GM12878 (cell line): ENCODE measurements around the gene MTRR. TPM values are rescaled to one million over a fixed set of nuclear protein-coding genes. Genes with fewer than 3 reads are reported as not detected.

Experiments
- ATAC-seq: fragments of 200-7000 bp; cut with Tn5 transposase; 3 replicates; pipeline ENCODE4 v1.9.1; 2020; ENCODE audit warnings: mild to moderate bottlenecking, moderate library complexity
- BruUV-seq: library from RNA; stranded (reverse); fragments of 400-500 nt; replicated peaks from 2 replicates; lab custom pipeline; 2021; lab: Mats Ljungman, UMichigan
- CTCF ChIA-PET: fragments of 300-600 bp; sonication (Branson Sonifier 250); formaldehyde crosslinking; extraction: SDS; loops from one replicate; lab custom pipeline; 2021; ENCODE audit warnings: inconsistent platforms; lab: Yijun Ruan, JAX
- POLR2A ChIA-PET: fragments of 350-600 bp; formaldehyde crosslinking; extraction: SDS; loops from one replicate; lab custom pipeline; 2021; ENCODE audit warnings: inconsistent platforms; lab: Charles Lee
- RAD21 ChIA-PET: fragments of 300-600 bp; sonication (Branson Sonifier 250); formaldehyde crosslinking; loops from one replicate; lab custom pipeline; 2023; ENCODE audit warnings: antibody characterized with exemption; ENCODE audit not compliant: unreplicated experiment; lab: Charles Lee
- SMC1A ChIA-PET: fragments of 300-600 bp; sonication (Branson Sonifier 250); formaldehyde crosslinking; loops from one replicate; lab custom pipeline; 2023; ENCODE audit not compliant: unreplicated experiment, uncharacterized antibody; lab: Charles Lee
- DNase-seq: peaks from one replicate; pipeline ENCODE4 v3.0.0-alpha.2; 2011; ENCODE audit warnings: low read depth, low spot score
- FAIRE-seq: peaks from 3 replicates; lab custom pipeline; 2011; peaks lifted over from hg19 to GRCh38; lab: Jason Lieb, UNC
- H2AFZ ChIP-seq: 2 replicates; pipeline ENCODE4 v1.6.0; 2011; ENCODE audit warnings: low read depth, low read length, control low read depth; ENCODE audit not compliant: control insufficient read depth
- H3K27ac ChIP-seq: 2 replicates; pipeline ENCODE4 v1.5.1; 2011; ENCODE audit warnings: control low read depth; ENCODE audit not compliant: control insufficient read depth, insufficient read depth
- H3K27me3 ChIP-seq, 2 experiments: replicated peaks in 1 of 2; 2 replicates each; pipeline versions ENCODE4 v1.6.0 to v1.6.1; 2011; ENCODE audit warnings: low read length in 1 of 2; ENCODE audit not compliant: control insufficient read depth in 2 of 2, insufficient read depth in 2 of 2
- H3K36me3 ChIP-seq, 2 experiments: 2 replicates each; pipeline ENCODE4 v1.5.1; 2011; ENCODE audit warnings: low read length in 1 of 2; ENCODE audit not compliant: control insufficient read depth in 2 of 2, insufficient read depth in 2 of 2
- H3K4me1 ChIP-seq: 2 replicates; pipeline ENCODE4 v1.6.1; 2011; ENCODE audit warnings: mild to moderate bottlenecking, low read length, moderate library complexity, mixed read lengths; ENCODE audit not compliant: control insufficient read depth, insufficient read depth
- H3K4me2 ChIP-seq: 2 replicates; pipeline ENCODE4 v1.6.0; 2011; ENCODE audit warnings: control low read depth; ENCODE audit not compliant: control insufficient read depth, insufficient read depth
- H3K4me3 ChIP-seq: fragments of 200-600 bp; sonication (generic); 2 replicates; pipeline ENCODE4 v1.5.1; 2016
- H3K79me2 ChIP-seq: 2 replicates; pipeline ENCODE4 v1.6.0; 2011; ENCODE audit warnings: low read length; ENCODE audit not compliant: control insufficient read depth, insufficient read depth
- H3K9ac ChIP-seq: 2 replicates; pipeline ENCODE4 v1.8.0; 2011; ENCODE audit warnings: low read length, control low read depth, mixed read lengths; ENCODE audit not compliant: control insufficient read depth, insufficient read depth
- H3K9me3 ChIP-seq: replicated peaks from 3 replicates; pipeline ENCODE4 v1.5.1; 2011; ENCODE audit warnings: mild to moderate bottlenecking, low read length; ENCODE audit not compliant: control insufficient read depth, insufficient read depth
- H4K20me1 ChIP-seq: 2 replicates; pipeline ENCODE4 v1.6.0; 2011; ENCODE audit not compliant: control insufficient read depth, insufficient read depth
- ASH2L ChIP-seq: fragments of 300-600, 200-600 bp; sonication (generic); IDR thresholded peaks from 2 replicates; pipeline ENCODE4 v1.6.1; 2017; ENCODE audit warnings: low read depth, mild to moderate bottlenecking, borderline replicate concordance
- BRCA1 ChIP-seq: IDR thresholded peaks from 2 replicates; pipeline ENCODE4 v1.6.1; 2011; ENCODE audit warnings: low read depth, low read length, improper control_type of control experiment
- CREM ChIP-seq: IDR thresholded peaks from 2 replicates; pipeline ENCODE4 v1.6.1; 2014; ENCODE audit warnings: antibody characterized with exemption, low read depth
- JUND ChIP-seq: IDR thresholded peaks from 2 replicates; pipeline ENCODE4 v1.6.1; 2012; ENCODE audit warnings: low read depth, mild to moderate bottlenecking, low read length, improper control_type of control experiment, moderate library complexity
- NFIC ChIP-seq: IDR thresholded peaks from 2 replicates; pipeline ENCODE4 v1.6.1; 2012; ENCODE audit warnings: low read depth, mild to moderate bottlenecking, inconsistent platforms, low read length, moderate library complexity
- NFYB ChIP-seq: IDR thresholded peaks from 2 replicates; pipeline ENCODE4 v1.6.1; 2011; ENCODE audit warnings: low read depth, mild to moderate bottlenecking, low read length, improper control_type of control experiment, moderate library complexity; ENCODE audit not compliant: insufficient read depth
- PBX3 ChIP-seq: IDR thresholded peaks from 2 replicates; pipeline ENCODE4 v1.6.1; 2011; ENCODE audit warnings: mild to moderate bottlenecking, low read depth, low read length, moderate library complexity; ENCODE audit not compliant: insufficient replicate concordance
- POU2F2 ChIP-seq: IDR thresholded peaks from 3 replicates; pipeline ENCODE4 v1.6.1; 2011; ENCODE audit warnings: low read depth, mild to moderate bottlenecking, low read length, borderline replicate concordance
- SKIL ChIP-seq: fragments of 450-650 bp; IDR thresholded peaks from 2 replicates; pipeline ENCODE4 v1.6.1; 2017; ENCODE audit warnings: mild to moderate bottlenecking, low read depth, inconsistent platforms; ENCODE audit not compliant: poor library complexity, severe bottlenecking
- SREBF1 ChIP-seq: IDR thresholded peaks from 2 replicates; pipeline ENCODE4 v1.6.1; 2012; ENCODE audit warnings: mild to moderate bottlenecking, low read length
- WRNIP1 ChIP-seq: IDR thresholded peaks from 2 replicates; pipeline ENCODE4 v1.6.1; 2011; ENCODE audit warnings: low read depth, low read length, improper control_type of control experiment, borderline replicate concordance
- ZNF24 ChIP-seq: fragments of 450-650 bp; IDR thresholded peaks from 2 replicates; pipeline ENCODE4 v1.6.1; 2017; ENCODE audit warnings: antibody characterized with exemption, mild to moderate bottlenecking
- in situ Hi-C: fragments of 300-500 bp; cut with MboI; formaldehyde crosslinking; loops from 9 replicates; pipeline ENCODE4 v1.14.3; 2018; ENCODE audit warnings: mixed read lengths
- intact Hi-C: fragments of 100-400 bp; cut with micrococcal nuclease; formaldehyde crosslinking; loops from one replicate; pipeline ENCODE4 v1.14.2; 2022; ENCODE audit not compliant: unreplicated experiment
- polyA plus RNA-seq, 11 experiments: library from polyadenylated mRNA; depleted of rRNA in 4 of 11; unstranded in 6 of 11; stranded (reverse) in 5 of 11; fragments of >200 nt; fragmentation: Nextera tagmentation in 4 of 11; fragmentation: Illumina TruSeq in 1 of 11; extraction: Ambion mirVana in 4 of 11; extraction: Trizol in 1 of 11; gene quantifications; 1 replicate in 1 of 11; 2 replicates in 10 of 11; pipeline versions ENCODE4 v1.2.1 to v1.2.3, GENCODE V29; 2011 to 2016; ENCODE audit warnings: inconsistent platforms in 2 of 11, missing spikeins in 2 of 11, low read depth in 1 of 11
- total RNA-seq, 4 experiments: library from RNA; depleted of rRNA in 3 of 4; stranded (reverse); fragments of >200 nt in 3 of 4; fragmentation: Illumina TruSeq in 1 of 4; extraction: Trizol in 1 of 4; gene quantifications; 2 replicates each; pipeline versions ENCODE4 v1.2.1 to v1.2.3, GENCODE V29; 2013 to 2021
- TF ChIP-seq, protein P1 (sequence below): fragments of 450-650 bp; IDR thresholded peaks from 2 replicates; pipeline ENCODE4 v1.6.1; 2017; ENCODE audit warnings: mild to moderate bottlenecking, moderate library complexity
- TF ChIP-seq, protein P2 (sequence below): IDR thresholded peaks from 2 replicates; pipeline ENCODE4 v1.6.1; 2012; ENCODE audit warnings: low read length, inconsistent platforms

MTRR gene
- total and polyA plus RNA-seq, 10 of the 15 experiments (the other 5 are each of a cell fraction or from before 2014, with no cell fraction given): 13.8 to 76.9 (median 38.0) TPM

GRCh38 chr5:7877851-7878250 is 8.9 kb downstream of the MTRR start (continued):
- no peak for TF ChIP-seq JUND
- TF ChIP-seq WRNIP1: no peak
- TF ChIP-seq ASH2L: no peak
- no peak for TF ChIP-seq PBX3
- no peak for TF ChIP-seq ZNF24
- no peak for TF ChIP-seq NFIC
- TF ChIP-seq, all 136 proteins: peak for 0

GRCh38 chr5:7878381-7878873 is 9.5 kb downstream of the MTRR start:
- CTCF ChIA-PET: interaction anchor here (1.8 to 2.0 kb wide), 2 partner anchors 9 to 33 kb away, joined by 3 to 15 read pairs; no protein-coding TSS in a partner anchor
- H3K36me3 ChIP-seq: peaks cover 18 to 34% of the 10 kb centered on the region in 2 experiments
- TF ChIP-seq, protein P1, sequence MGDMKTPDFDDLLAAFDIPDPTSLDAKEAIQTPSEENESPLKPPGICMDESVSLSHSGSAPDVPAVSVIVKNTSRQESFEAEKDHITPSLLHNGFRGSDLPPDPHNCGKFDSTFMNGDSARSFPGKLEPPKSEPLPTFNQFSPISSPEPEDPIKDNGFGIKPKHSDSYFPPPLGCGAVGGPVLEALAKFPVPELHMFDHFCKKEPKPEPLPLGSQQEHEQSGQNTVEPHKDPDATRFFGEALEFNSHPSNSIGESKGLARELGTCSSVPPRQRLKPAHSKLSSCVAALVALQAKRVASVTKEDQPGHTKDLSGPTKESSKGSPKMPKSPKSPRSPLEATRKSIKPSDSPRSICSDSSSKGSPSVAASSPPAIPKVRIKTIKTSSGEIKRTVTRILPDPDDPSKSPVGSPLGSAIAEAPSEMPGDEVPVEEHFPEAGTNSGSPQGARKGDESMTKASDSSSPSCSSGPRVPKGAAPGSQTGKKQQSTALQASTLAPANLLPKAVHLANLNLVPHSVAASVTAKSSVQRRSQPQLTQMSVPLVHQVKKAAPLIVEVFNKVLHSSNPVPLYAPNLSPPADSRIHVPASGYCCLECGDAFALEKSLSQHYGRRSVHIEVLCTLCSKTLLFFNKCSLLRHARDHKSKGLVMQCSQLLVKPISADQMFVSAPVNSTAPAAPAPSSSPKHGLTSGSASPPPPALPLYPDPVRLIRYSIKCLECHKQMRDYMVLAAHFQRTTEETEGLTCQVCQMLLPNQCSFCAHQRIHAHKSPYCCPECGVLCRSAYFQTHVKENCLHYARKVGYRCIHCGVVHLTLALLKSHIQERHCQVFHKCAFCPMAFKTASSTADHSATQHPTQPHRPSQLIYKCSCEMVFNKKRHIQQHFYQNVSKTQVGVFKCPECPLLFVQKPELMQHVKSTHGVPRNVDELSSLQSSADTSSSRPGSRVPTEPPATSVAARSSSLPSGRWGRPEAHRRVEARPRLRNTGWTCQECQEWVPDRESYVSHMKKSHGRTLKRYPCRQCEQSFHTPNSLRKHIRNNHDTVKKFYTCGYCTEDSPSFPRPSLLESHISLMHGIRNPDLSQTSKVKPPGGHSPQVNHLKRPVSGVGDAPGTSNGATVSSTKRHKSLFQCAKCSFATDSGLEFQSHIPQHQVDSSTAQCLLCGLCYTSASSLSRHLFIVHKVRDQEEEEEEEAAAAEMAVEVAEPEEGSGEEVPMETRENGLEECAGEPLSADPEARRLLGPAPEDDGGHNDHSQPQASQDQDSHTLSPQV: no peak
- TF ChIP-seq POU2F2 (peak; percentile 57; the same call in 1 of the 3 replicates), SKIL (peak; percentile 27), BRCA1 (no peak), SREBF1 (peak; percentile 37; the same call in 1 of the 2 replicates), CREM (peak; percentile 59), NFYB (no peak)
- TF ChIP-seq, protein P2, sequence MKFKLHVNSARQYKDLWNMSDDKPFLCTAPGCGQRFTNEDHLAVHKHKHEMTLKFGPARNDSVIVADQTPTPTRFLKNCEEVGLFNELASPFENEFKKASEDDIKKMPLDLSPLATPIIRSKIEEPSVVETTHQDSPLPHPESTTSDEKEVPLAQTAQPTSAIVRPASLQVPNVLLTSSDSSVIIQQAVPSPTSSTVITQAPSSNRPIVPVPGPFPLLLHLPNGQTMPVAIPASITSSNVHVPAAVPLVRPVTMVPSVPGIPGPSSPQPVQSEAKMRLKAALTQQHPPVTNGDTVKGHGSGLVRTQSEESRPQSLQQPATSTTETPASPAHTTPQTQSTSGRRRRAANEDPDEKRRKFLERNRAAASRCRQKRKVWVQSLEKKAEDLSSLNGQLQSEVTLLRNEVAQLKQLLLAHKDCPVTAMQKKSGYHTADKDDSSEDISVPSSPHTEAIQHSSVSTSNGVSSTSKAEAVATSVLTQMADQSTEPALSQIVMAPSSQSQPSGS: peak; percentile 91

More at GRCh38 chr5:7878381-7878873, 9.5 kb downstream of the MTRR start:
- ATAC-seq (peak; percentile 93), FAIRE-seq (peak; percentile 78), DNase-seq (peak; percentile 66)
- in situ Hi-C loops (no loop called here), intact Hi-C loops (no loop called here)
- SMC1A ChIA-PET: interaction anchor here (0.9 to 2.0 kb wide), 3 partner anchors 9 to 33 kb away, joined by 3 to 9 read pairs (median 4); partner anchors contain the start of genes FASTKD3 and MTRR
- Histone ChIP-seq H3K27ac (no peak overlapping the region; the same call in 1 of the 2 replicates), H4K20me1 (0 out of 2 replicates have a peak, but pooled peaks cover 3% of the 10 kb centered on the region), H3K9me3 (no peaks in the 10 kb centered on the region), H2AFZ (no peak overlapping the region), H3K27me3 (no peaks in the 10 kb centered on the region), H3K79me2 (peaks cover 13% of the 10 kb centered on the region), H3K4me3 (no peak overlapping the region), H3K9ac (no peak overlapping the region), H3K4me1 (peaks cover 34% of the 10 kb centered on the region), H3K4me2 (peak overlapping the region; percentile 31; the same call in 1 of the 2 replicates)
- POLR2A ChIA-PET: no interaction called here
- RAD21 ChIA-PET: interaction anchor here (1.9 to 2.3 kb wide), 2 partner anchors 9 kb away, joined by 7 to 9 read pairs; partner anchors contain the start of genes FASTKD3 and MTRR
- BruUV-seq: no TSS peak
